Endometrial microvascular endothelial cells (primary cell): Measurements from ENCODE around the gene UMPS. TPM values are rescaled to one million over a fixed set of nuclear protein-coding genes. Genes with fewer than 3 reads are reported as not detected.
"Not testable (repeated sequence)": the region's sequence is repeated elsewhere in the genome, so short reads cannot be mapped to it uniquely, and the experiment has no call there.

ENCODE experiments used
- in situ Hi-C: cut with HindIII; loops from 2 replicates; pipeline ENCODE4 v1.10.0; 2017; ENCODE audit warnings: low sequenced_read_pairs, low pct_unique_long_range_greater_than_20kb; ENCODE audit errors: inconsistent ontology term
- total RNA-seq: library from RNA; depleted of rRNA; stranded (reverse); fragments of >200 nt; gene quantifications from one replicate; pipeline ENCODE4 v1.2.3, GENCODE V29; 2015; ENCODE audit errors: inconsistent ontology term

UMPS gene
- total RNA-seq, 1 donor from 2014 or later, result 34.5 TPM

DNA sequence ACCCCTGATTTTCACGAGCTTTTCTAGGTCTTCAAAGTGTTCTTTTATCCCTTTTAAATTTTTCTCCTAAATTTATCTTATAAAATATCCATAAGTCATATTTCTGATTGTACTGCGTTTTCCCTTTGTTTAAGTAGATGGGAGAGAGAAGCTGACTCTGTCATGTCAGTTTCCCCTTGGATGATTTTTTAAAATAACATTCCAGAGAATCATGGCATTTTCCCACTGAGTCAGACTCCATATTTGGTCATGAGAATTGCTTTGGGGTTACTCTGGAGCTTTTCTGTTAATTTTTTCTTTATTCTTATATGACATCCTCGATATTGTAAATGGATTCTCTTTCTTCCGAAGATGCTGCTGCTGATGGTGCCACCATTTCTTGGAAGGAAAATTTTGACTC is 28.6 kb upstream of the UMPS start:
- in situ Hi-C loops, result no loop called here

DNA sequence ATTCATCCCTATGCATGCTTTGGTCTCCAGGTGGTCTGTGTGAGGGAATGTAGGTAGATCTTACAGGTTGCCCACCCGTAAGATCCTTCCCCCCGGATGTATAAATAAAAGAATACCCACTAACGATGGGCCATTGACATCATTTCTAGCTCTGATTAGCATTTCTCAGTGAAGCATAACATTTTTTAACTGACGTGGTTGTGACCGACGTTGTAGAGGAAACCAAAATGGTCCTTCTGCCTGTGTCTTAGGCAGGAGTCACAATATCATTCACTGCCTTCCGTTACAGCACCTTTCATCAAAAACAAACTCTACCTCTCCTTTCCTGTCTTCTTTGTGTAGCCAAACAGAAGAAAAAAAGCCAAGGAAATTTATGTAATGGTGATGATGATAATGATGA is 27.3 kb upstream of the UMPS start:
- in situ Hi-C loops, result no loop called here

DNA sequence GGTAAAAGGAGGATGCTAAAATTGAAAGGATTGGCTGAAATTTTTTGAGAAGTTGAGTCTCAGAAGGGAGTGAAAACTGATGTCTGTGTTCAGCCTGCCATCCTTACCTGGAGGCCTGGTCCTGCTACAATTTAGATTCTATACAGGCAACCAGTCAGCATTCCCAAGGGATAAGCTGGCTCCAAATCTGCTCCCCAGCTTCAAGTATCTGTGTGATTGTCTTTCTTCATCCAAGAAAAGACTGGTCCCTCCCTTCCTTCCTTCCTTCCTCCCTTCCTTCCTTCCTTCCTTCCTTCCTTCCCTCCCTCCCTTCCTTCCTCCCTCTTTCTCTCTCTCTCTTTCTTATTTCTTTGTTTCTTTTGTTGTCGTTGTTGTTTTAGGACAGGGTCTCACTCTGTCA is 24.7 kb upstream of the UMPS start:
- in situ Hi-C loops, result no loop called here

DNA sequence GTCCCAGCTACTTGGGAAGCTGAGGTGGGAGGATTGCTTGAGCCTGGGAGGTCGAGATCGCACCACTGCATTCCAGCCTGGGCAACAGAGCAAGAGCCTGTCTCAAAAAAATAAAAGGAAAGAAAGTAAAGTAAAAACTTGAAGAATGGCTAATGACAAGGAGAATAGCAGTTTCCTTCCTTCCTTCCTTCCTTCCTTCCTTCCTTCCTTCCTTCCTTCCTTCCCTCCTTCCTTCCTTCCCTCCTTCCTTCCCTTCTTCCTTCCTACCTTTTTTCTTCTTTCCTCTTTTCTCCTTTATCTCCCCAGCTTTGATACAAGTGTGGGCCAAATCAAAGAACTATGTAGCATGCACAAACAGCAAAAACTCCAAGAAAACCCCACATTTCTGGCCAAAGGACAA is 23.0 kb upstream of the UMPS start:
- in situ Hi-C loops, result not testable (repeated sequence)

DNA sequence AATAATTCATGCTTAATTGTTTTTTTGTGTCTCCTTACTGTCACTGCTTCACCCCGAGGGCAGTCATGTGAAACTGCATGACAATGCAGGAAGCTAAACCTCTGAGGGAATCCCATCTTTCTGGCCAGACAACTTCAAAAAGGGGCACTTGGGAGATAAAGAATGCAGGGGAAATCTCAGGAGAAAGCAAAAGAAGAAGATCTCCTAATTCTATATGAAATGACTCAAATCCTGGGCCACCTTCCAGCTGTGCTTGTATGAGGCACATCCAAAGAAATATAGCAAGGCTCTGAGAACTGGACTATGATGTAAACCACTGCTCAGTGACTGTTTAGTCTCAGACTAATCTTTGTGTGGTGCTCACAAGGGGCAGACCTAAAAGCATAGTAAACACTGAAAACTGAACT is 22.6 kb upstream of the UMPS start:
- in situ Hi-C loops, result no loop called here

DNA sequence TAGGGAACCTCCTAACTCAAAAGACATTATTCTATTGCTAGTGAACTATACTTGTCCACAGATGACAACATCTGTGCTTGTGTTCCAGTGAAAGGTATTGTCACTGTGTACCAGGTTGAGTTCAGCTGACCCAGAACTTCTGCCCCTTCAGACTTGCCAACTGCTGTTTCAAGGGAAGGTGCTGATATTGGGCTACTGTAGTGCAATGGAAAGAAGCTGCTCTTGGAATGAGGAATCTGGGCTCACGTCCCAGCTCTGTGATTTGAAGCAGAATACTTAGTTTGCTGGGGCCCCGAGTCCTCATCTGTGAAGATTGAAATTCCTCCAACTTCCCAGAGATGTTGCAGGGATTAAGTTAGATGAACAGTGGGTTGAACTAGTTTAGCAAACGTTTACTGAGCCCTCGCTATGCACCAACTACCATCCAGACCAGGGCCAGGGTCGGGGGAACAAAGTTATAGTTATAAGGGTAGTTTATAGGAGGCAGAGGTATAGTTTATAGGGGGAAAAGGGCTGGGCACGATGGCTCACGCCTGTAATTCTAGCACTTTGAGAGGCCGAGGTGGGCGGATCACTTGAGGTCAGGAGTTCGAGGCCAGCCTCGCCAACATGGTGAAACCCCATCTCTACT is 15.9 kb upstream of the UMPS start:
- in situ Hi-C loops, result no loop called here

DNA sequence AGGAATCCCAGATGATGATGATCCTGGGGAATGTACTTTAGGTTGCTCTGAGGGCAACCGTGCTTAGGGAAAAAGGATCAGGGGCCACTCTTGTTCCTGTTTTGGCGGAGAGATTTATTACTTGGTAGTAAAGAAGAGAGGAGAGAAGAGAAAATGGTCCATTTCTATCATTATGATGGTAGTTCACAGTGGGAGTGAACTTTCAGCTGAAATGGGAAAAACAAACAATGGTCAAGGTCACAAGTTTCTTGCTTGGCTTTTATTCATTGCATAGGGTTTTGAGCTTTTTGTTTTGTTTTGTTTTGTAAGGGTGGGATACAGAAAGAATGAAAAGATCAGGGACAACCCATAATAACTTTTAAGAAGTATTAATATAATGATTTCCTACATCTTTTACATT is 7.7 kb upstream of the UMPS start:
- in situ Hi-C loops, result no loop called here

DNA sequence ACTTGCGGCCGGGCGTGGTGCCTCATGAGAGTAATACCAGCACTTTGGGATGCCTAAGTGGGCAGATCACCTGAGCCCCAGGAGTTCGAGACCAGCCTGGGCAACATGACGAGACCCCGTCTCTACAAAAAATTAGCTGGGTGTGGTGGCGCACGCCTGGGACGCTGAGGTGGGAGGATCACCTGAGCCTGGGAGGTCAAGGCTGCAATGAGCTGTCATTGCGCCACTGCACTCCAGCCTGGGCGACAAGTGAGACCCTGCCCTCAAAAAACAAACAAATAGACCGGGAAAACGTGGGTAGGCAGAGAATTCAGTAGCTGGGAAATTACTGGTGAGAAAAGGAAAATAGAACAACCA is 667 bp downstream of the UMPS start:
- in situ Hi-C loops, result no loop called here

DNA sequence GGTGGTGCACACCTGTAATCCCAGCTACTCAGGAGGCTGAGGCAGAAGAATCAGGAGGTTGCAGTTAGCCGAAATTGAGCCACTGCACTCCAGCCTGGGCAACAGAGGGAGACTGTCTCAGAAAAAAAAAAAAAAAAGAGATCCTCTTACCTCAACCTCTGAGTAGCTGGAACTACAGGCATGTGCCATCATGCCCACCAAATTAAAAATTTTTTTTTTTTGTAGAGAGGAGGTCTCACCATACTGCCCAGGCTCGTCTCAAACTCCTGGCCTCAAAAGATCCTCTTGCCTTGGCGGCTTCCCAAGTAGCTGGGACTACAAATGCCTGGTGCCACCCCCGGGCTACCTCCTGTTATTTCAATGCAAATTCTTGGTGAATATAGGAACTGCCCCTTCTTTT is 1.5 kb downstream of the UMPS start:
- in situ Hi-C loops, result no loop called here

DNA sequence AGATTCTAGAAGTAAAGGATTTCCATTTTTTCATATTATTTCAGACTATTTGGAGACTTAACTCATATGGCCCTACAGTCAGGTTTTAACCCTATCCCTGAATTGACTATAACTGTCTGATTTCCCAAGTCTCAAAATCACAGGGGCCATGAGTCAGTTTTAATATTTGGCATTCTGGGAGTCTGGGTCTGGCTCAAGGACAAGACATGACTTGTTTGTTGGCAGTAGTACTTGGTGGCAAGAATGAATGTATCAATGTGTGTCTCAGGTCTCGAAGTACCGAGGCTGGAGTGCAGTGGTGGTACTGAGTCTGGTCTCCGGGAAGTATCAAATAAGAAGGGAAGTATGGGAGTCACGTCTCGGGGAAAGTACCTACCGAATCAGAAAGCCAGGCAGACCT is 10.8 kb downstream of the UMPS start:
- in situ Hi-C loops, result no loop called here

DNA sequence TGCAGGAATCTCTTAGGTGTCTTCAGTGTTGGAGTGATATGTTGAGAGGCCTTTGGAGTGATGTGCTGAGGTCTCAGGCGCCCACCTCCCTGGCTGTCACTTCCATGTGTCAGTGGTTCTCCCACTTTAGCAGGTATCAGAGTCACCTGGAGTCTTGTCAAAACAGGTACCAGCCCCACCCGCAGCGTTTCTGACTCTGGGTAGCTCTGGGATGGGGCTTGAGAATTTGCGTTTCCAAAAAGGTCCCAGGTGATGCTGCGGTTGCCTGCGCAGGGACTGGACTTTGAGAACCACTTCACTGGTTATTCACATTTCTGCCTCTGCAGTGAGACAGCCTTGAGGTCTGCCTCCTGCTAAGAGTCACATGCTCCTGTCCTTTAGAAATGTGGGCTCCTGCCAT is 15.5 kb downstream of the UMPS start:
- in situ Hi-C loops, result no loop called here

DNA sequence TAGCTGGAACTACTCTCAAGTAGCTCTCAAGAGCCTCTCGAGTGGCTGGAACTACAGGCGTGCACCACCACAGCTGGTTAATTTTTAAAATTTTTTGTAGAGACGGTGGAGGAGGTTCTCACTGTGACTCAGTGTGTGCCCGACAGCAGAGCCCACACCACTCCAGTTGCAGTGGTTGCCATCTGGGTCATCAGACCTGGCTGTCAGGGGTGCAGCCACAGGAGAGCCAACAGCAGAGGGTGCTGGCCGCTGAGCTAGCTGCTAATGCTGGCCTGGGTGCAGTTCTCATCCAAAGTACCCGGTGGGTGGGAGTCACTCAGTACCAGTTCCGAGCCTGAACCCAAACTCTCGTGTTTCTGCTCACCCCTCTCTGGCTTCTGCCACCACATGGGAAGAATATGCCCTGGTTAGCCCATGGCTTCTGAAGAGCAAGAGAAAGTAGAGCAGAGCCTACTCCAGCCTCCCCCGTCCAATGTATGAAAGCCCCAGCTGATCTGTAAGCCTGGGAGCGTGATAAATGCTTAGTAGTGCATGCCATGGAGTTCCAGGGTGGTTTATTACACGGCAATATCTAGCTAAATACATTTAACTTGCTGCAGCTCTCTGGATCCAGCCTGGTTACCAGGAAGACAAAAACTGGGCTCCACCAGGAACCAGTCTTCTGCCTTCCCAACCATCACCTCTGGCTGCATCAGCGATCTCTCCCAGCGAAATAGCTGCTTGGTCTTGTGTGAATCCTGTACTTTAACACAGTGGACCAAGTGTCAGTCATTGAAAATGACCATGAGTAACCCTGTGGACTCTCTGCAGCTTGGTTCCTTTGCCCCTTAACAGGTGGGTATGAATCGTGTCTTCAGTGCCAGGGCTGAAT is 17.1 kb downstream of the UMPS start:
- in situ Hi-C loops, result no loop called here

DNA sequence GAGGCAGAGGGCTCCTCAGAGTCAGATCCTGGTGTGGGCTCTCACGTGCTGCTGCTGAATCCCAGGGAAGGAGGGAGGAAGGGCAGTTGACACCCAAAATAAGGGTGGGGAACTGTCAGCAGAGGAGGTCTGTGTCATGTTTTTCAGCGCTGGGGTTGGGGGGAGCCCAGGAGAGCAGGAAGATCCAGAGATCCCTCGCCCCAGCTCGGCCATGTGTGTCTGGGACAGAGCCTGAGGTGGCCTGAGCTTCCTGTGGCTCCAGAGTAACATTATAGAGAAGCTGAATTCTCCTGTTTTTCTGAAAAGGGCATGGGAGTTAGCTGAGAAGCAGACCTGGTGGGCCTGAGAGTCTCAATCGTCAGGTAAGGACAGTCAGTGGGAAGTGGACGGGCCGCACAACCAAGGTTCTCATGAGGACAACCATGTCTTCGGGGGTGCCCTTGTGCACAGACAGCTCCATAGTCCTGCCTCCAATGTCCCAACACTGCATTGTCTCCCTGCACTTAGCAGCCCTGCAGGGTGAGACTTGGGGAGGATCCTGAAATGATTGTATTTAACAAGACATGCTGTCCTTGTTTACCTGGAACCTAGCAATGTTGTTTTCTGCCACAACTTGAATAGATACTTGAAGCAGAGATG is 18.4 kb downstream of the UMPS start:
- in situ Hi-C loops, result no loop called here

DNA sequence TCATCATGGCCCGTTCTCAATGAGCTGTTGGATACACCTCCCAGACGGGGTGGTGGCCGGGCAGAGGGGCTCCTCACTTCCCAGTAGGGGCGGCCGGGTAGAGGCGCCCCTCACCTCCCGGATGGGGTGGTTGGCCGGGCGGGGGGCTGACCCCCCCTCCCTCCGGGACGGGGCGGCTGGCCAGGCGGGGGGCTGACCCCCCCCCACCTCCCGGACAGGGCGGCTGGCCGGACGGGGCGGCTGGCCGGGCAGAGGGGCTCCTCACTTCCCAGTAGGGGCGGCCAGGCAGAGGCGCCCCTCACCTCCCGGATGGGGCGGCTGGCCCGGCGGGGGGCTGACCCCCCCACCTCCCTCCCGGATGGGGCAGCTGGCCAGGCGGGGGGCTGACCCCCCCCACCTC is 19.6 kb downstream of the UMPS start:
- in situ Hi-C loops, result not testable (repeated sequence)

DNA sequence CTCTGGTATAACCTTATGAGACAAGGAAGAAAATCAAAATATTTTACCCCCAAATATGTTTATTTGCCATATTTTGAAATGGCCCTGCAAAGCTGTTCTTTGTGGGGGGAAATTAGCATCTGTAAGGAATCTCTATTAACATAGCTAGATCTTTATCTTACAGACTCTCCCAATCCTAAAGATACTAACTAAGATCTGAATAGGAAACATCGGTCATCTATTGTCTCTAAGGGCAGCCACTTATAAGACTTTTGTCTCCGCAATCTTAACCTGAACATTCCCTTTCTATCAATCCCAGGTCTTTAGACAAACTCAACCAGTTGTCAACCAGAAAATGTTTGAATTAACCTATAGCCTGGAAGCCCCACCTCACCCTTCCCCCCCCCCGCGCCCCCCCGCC is 21.2 kb downstream of the UMPS start:
- in situ Hi-C loops, result no loop called here

DNA sequence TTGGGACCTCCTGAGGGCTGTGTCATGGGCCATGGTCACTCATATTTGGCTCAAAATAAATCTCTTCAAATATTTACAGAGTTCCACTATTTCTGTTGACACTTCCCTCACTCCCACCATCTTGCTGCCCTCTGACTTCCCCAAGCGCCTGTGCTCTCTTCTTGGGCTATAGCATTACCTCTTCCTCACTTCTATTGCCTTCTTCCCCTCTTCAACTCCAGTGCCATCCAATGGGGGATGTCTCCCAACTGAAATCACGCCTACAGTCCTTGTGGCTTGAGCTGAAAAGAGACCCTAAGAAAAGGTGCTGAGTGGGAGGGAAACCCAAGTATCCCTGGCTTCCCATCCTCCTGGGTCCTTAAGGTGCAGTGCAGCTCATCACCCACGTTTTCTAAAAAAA is 21.8 kb downstream of the UMPS start:
- in situ Hi-C loops, result no loop called here

DNA sequence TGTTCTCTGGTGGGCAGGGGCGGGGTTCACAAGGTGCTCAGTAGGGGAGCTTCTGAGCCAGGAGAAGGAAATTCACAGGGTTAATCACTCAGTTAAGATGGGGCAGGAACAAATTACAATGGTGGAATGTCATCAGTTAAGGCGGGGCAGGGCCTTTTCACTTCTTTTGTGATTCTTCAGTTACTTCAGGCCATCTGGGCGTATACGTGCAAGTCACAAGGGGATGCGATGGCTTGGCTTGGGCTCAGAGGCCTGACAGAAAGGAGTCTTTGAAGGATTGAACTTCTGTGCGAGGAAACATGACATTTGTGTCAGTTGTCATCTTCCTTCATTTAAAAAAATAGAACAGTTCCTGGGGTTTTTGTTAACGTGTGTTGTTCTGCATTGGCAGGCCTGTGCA is 27.7 kb downstream of the UMPS start:
- in situ Hi-C loops, result not testable (repeated sequence)

DNA sequence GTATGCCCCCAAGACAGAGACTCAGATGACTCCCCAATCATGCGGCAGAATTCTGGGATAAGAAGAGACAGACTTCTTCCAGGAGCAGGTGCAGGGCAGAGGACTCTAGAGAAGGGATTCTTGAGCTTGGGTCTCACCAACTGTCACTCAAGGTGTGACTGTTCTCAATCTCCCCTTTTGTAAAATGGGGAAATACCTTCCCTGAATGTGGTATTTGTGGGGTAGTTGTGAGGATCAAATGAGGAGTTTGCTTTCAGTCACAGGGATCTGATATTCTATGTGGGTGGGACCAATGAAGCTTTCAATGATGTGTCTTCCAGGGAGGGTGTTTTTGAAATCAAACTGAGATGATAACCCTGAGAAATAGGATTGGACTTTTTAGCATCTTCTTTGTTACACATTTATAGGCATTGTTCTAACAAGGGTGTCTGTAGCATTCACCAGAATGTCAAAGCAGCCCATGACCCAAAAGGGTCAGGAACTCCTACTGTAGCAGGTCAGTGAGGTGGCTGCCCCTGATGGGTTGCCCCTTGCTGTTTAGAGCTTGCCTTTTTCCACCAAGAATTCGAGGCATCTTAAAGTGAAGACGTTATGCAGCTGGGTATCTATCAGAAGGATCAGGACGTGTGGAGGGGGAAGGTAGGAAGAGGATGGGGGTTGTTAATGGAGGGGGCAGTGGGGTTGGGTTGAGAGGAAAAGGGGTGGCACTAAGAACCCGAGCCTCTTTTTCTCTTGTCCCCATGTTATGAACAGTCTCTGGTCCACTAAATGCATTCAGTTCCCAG is 28.8 kb downstream of the UMPS start:
- in situ Hi-C loops, result no loop called here

DNA sequence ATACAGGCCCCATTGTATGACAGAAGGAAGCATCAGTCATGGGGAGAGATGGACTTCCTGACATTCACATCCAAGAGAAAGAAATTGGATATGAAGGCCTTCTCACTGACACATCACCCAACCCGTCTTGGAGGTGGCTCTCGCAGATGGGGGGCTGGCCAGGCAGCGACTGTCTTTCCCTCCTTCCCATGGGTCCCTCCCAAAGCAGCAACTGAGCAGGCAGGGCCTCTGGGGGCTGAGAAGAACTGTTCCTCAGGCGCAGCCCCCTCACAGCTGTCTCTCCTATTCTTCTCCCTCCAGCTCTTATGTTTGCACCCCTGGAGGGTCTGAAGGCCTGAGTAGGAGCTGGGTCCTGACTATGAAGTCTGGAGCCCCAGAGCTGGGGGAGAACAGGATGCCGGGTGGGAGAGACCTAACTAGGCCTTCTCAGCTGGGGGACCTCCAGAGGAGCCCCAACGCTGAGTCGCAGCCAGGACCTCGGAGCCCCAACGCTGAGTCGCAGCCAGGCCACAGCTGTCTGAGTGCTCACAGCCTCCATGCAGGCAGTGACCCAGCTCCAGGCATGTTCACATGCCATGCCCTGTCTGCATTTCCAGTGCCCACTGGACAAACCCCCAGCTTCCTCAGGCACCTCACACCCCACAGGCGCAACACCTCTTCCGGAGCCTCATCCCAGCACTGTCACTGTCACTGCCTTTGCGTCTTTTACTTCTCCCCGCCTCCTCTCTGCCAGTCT is 29.6 kb downstream of the UMPS start:
- in situ Hi-C loops, result loop anchor here (10.0 kb wide), 1 partner anchor 135 kb away; no protein-coding TSS in a partner anchor
